Activated CD8-positive, alpha-beta T cell treated with anti-CD3 and anti-CD28 coated beads for 36 hours (primary cell): ENCODE measurements around the gene CTXND1. TPM values are rescaled to one million over a fixed set of nuclear protein-coding genes. Genes with fewer than 3 reads are reported as not detected.

Source experiments
- ATAC-seq: fragments of 200-7000 bp; cut with Tn5 transposase; one replicate; pipeline ENCODE4 v1.10.0; 2021; ENCODE audit warnings: mild to moderate bottlenecking, moderate library complexity
- CTCF ChIA-PET: fragments of 350-600 bp; sonication (Branson Sonifier 250); formaldehyde crosslinking; loops from one replicate; lab custom pipeline; 2021; ENCODE audit warnings: antibody characterized with exemption; lab: Charles Lee
- POLR2A ChIA-PET: fragments of 350-600 bp; sonication (Branson Sonifier 250); formaldehyde crosslinking; loops from one replicate; lab custom pipeline; 2021; ENCODE audit warnings: antibody characterized with exemption; lab: Charles Lee
- DNase-seq: peaks from one replicate; pipeline ENCODE4 v3.0.0-alpha.2; 2020
- H3K27ac Mint-ChIP-seq: one replicate; pipeline ENCODE4 v1.8.0; 2021; ENCODE audit warnings: mild to moderate bottlenecking, mixed read lengths
- H3K27me3 Mint-ChIP-seq: one replicate; pipeline ENCODE4 v1.8.0; 2021; ENCODE audit warnings: mixed read lengths
- H3K36me3 Mint-ChIP-seq: one replicate; pipeline ENCODE4 v1.8.0; 2021; ENCODE audit warnings: low read depth, mixed read lengths
- H3K4me1 Mint-ChIP-seq: one replicate; pipeline ENCODE4 v1.8.0; 2021; ENCODE audit warnings: low read depth, mixed read lengths
- H3K4me3 Mint-ChIP-seq: one replicate; pipeline ENCODE4 v1.8.0; 2021; ENCODE audit warnings: mild to moderate bottlenecking, moderate library complexity, mixed read lengths
- H3K9me3 Mint-ChIP-seq: one replicate; pipeline ENCODE4 v1.8.0; 2021; ENCODE audit warnings: mixed read lengths
- intact Hi-C: fragments of 100-400 bp; cut with micrococcal nuclease; formaldehyde crosslinking; loops from one replicate; pipeline ENCODE4 v1.10.0; 2022
- total RNA-seq, 2 experiments: library from RNA; stranded (reverse); gene quantifications; one replicate each; pipeline ENCODE4 v1.2.3, GENCODE V29; 2021
- TF ChIP-seq, protein P1 (sequence below): fragments of 200-600 bp; IDR thresholded peaks from one replicate; pipeline ENCODE4 v1.8.0; 2022; ENCODE audit warnings: antibody characterized with exemption, mild to moderate bottlenecking

The CTXND1 gene
- total RNA-seq, 2 experiments from 2014 or later: not detected

- intact Hi-C loops: no loop called here
- ChIA-PET POLR2A (no interaction called here), CTCF (no interaction called here)
- no peak overlapping the region for H3K4me3 Mint-ChIP-seq
- peaks cover 14% of the 10 kb centered on the region for H3K27me3 Mint-ChIP-seq
- no peaks in the 10 kb centered on the region for H3K4me1 Mint-ChIP-seq
- H3K36me3 Mint-ChIP-seq: no peaks in the 10 kb centered on the region
- H3K9me3 Mint-ChIP-seq: no peaks in the 10 kb centered on the region
- TF ChIP-seq, protein P1, sequence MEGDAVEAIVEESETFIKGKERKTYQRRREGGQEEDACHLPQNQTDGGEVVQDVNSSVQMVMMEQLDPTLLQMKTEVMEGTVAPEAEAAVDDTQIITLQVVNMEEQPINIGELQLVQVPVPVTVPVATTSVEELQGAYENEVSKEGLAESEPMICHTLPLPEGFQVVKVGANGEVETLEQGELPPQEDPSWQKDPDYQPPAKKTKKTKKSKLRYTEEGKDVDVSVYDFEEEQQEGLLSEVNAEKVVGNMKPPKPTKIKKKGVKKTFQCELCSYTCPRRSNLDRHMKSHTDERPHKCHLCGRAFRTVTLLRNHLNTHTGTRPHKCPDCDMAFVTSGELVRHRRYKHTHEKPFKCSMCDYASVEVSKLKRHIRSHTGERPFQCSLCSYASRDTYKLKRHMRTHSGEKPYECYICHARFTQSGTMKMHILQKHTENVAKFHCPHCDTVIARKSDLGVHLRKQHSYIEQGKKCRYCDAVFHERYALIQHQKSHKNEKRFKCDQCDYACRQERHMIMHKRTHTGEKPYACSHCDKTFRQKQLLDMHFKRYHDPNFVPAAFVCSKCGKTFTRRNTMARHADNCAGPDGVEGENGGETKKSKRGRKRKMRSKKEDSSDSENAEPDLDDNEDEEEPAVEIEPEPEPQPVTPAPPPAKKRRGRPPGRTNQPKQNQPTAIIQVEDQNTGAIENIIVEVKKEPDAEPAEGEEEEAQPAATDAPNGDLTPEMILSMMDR: no peak
- no peak for DNase-seq
- ATAC-seq: no peak
- H3K27ac Mint-ChIP-seq: no peak overlapping the region
These were observed 35.9 kb downstream of the CTXND1 start for GRCh38 chr15:80216141-80216540.

GRCh38 chr15:80214910-80215309, 37.1 kb downstream of the CTXND1 start:
- TF ChIP-seq, protein P1: no peak
- Mint-ChIP-seq H3K4me3 (no peak overlapping the region), H3K27me3 (peaks cover 16% of the 10 kb centered on the region), H3K9me3 (no peaks in the 10 kb centered on the region), H3K36me3 (no peaks in the 10 kb centered on the region), H3K4me1 (no peaks in the 10 kb centered on the region), H3K27ac (no peak overlapping the region)
- ChIA-PET POLR2A (no interaction called here), CTCF (no interaction called here)
- DNase-seq (no peak), ATAC-seq (no peak)
- intact Hi-C loops: no loop called here

GRCh38 chr15:80211976-80212375, 40.0 kb downstream of the CTXND1 start:
- H3K27me3 Mint-ChIP-seq: peaks cover 23% of the 10 kb centered on the region
- H3K9me3 Mint-ChIP-seq: no peaks in the 10 kb centered on the region
- no peak overlapping the region for H3K27ac Mint-ChIP-seq
- TF ChIP-seq, protein P1: no peak
- H3K4me3 Mint-ChIP-seq: no peak overlapping the region
- H3K36me3 Mint-ChIP-seq: no peaks in the 10 kb centered on the region
- intact Hi-C loops: no loop called here
- POLR2A ChIA-PET: no interaction called here
- H3K4me1 Mint-ChIP-seq: no peaks in the 10 kb centered on the region
- DNase-seq (no peak), ATAC-seq (no peak)
- CTCF ChIA-PET: no interaction called here

DNA sequence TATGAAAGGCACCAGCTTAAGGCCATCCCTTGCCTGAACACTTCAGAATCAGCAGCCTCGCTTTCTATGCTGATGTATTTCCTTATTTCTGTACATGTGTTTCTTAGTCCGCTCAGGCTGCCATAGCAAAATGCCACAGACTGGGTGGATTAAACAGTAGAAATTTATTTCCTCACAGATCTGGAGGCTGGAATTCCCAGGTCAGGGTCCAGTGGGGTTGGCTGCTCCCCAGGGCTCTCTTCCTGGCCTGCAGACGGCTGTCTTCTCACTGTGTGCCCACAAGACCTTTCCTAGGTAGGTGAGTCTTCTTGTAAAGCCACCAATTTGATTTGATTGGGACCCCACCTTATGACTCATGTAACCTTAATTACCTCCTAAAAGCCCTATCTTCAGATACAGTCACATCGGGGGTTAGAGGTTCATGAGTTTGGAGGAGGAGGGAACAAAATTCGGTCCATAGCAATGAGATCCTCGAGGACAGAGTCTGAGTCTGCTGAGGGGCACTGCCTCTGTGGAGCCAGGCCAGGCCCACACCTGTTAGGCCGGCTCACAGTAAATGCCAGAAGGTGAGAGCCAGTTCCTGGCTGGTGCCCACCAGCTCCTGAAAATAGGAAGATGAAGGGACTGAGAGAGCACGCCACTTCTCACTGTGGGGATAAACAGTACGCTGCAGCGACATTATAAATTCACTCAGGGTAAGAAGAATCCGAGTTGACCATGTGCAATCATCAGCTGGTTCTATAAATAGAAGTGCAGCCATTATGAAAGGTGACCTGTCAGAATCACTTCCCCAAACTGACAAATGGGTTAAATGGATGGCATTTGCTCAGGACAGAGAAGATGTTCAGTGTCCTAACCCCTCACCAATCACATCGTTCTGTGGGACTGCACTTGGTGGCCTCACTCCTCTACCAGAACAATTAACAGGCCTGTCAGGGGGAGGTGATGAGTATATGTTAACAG, 41.1 kb downstream of the CTXND1 start:
- intact Hi-C loops: no loop called here
- POLR2A ChIA-PET: no interaction called here
- Mint-ChIP-seq H3K9me3 (no peaks in the 10 kb centered on the region), H3K27ac (no peak overlapping the region), H3K36me3 (no peaks in the 10 kb centered on the region), H3K4me1 (no peaks in the 10 kb centered on the region), H3K27me3 (peaks cover 25% of the 10 kb centered on the region), H3K4me3 (no peak overlapping the region)
- TF ChIP-seq, protein P1: no peak
- CTCF ChIA-PET: no interaction called here
- no peak for ATAC-seq
- no peak for DNase-seq
